Loucy (cell line): ENCODE measurements around the gene PRKCQ.

ENCODE experiments used
- H2AFZ ChIP-seq: fragments of 200-600 bp; sonication (generic); 2 replicates; pipeline ENCODE4 v1.6.0; 2016; ENCODE audit warnings: antibody characterized with exemption, mild to moderate bottlenecking, low read length, moderate library complexity
- H3F3A ChIP-seq: fragments of 200-600 bp; 2 replicates; pipeline ENCODE4 v1.6.0; 2016; ENCODE audit warnings: antibody characterized with exemption, low read depth, mild to moderate bottlenecking
- H3K27me3 ChIP-seq: fragments of 200-600 bp; sonication (generic); 2 replicates; pipeline ENCODE4 v1.6.1; 2014; ENCODE audit warnings: low read length, mild to moderate bottlenecking; ENCODE audit not compliant: insufficient read depth, poor library complexity, severe bottlenecking
- H3K36me3 ChIP-seq: fragments of 200-600 bp; sonication (generic); 2 replicates; pipeline ENCODE4 v1.6.1; 2016; ENCODE audit warnings: low read length; ENCODE audit not compliant: insufficient read depth
- H3K4me1 ChIP-seq: fragments of 200-600 bp; sonication (generic); 2 replicates; pipeline ENCODE4 v1.5.1; 2014; ENCODE audit warnings: low read length, mild to moderate bottlenecking; ENCODE audit not compliant: insufficient read depth, poor library complexity, severe bottlenecking
- H3K4me2 ChIP-seq: fragments of 200-600 bp; sonication (generic); 2 replicates; pipeline ENCODE4 v1.6.0; 2014; ENCODE audit warnings: antibody characterized with exemption, low read length, low read depth, mild to moderate bottlenecking; ENCODE audit not compliant: poor library complexity, severe bottlenecking
- H3K4me3 ChIP-seq: fragments of 200-600 bp; sonication (generic); 2 replicates; pipeline ENCODE4 v1.5.1; 2014; ENCODE audit warnings: low read length, mild to moderate bottlenecking, mixed read lengths; ENCODE audit not compliant: poor library complexity, severe bottlenecking
- H3K79me2 ChIP-seq: fragments of 200-600 bp; sonication (generic); 2 replicates; pipeline ENCODE4 v1.6.1; 2014; ENCODE audit warnings: low read length; ENCODE audit not compliant: insufficient read depth
- H3K9ac ChIP-seq: fragments of 200-600 bp; sonication (generic); 2 replicates; pipeline ENCODE4 v1.6.0; 2014; ENCODE audit warnings: mild to moderate bottlenecking, low read depth, low read length, moderate library complexity; ENCODE audit not compliant: poor library complexity, severe bottlenecking
- H3K9me2 ChIP-seq: fragments of 200-600 bp; sonication (generic); replicated peaks from 2 replicates; pipeline ENCODE4 v1.6.1; 2016; ENCODE audit warnings: low read depth, low read length, mixed read lengths
- H3K9me3 ChIP-seq: fragments of 200-600 bp; sonication (generic); 2 replicates; pipeline ENCODE4 v1.6.1; 2014; ENCODE audit warnings: mild to moderate bottlenecking, antibody characterized with exemption, low read length, low read depth; ENCODE audit not compliant: insufficient read depth
- H4K20me1 ChIP-seq: fragments of 200-600 bp; sonication (generic); 2 replicates; pipeline ENCODE4 v1.6.0; 2014; ENCODE audit warnings: antibody characterized with exemption, low read length, mild to moderate bottlenecking; ENCODE audit not compliant: insufficient read depth, poor library complexity, severe bottlenecking
- EZH2phosphoT487 ChIP-seq: fragments of 200-600 bp; IDR thresholded peaks from 2 replicates; pipeline ENCODE4 v1.6.1; 2018; ENCODE audit warnings: antibody characterized with exemption, mild to moderate bottlenecking, moderate library complexity, borderline replicate concordance
- TF ChIP-seq, protein P1 (sequence below): fragments of 200-600 bp; sonication (generic); conservative IDR thresholded peaks from 2 replicates; pipeline ENCODE4 v1.5.1; 2014; ENCODE audit warnings: mild to moderate bottlenecking, antibody characterized with exemption, low read length

The PRKCQ gene

DNA sequence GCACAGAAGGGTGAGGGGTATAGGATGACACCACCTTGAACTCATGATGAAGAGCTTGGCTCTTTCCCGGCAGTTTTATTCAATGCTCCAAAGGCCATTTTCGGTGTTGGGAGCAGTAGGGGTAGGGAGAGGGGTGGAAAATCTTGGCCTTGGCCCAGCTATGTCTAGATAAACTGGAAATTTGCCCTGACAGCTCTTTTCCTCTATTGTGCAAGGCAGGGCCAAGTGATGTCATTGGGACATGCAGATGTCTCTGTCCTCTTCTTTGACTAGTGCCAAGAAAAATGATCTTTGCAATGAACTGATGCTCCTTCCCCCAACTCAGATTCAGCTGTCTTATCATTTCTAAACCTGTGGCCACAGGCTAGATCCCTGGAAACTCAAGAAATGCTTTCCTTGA, 27.7 kb upstream of the PRKCQ start:
- Histone ChIP-seq H3K4me1 (peaks cover 49% of the 10 kb centered on the region), H3K27me3 (no peaks in the 10 kb centered on the region), H3K79me2 (no peaks in the 10 kb centered on the region), H3K9me2 (no peaks in the 10 kb centered on the region), H3K4me3 (no peak overlapping the region), H3K36me3 (no peaks in the 10 kb centered on the region), H3K4me2 (no peak overlapping the region), H4K20me1 (no peaks in the 10 kb centered on the region), H3K9me3 (peaks cover 3% of the 10 kb centered on the region; the same call in 1 of the 2 replicates), H3K9ac (no peak overlapping the region), H2AFZ (no peak overlapping the region), H3F3A (no peaks in the 10 kb centered on the region)
- TF ChIP-seq, protein P1, sequence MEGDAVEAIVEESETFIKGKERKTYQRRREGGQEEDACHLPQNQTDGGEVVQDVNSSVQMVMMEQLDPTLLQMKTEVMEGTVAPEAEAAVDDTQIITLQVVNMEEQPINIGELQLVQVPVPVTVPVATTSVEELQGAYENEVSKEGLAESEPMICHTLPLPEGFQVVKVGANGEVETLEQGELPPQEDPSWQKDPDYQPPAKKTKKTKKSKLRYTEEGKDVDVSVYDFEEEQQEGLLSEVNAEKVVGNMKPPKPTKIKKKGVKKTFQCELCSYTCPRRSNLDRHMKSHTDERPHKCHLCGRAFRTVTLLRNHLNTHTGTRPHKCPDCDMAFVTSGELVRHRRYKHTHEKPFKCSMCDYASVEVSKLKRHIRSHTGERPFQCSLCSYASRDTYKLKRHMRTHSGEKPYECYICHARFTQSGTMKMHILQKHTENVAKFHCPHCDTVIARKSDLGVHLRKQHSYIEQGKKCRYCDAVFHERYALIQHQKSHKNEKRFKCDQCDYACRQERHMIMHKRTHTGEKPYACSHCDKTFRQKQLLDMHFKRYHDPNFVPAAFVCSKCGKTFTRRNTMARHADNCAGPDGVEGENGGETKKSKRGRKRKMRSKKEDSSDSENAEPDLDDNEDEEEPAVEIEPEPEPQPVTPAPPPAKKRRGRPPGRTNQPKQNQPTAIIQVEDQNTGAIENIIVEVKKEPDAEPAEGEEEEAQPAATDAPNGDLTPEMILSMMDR, result no peak
- TF ChIP-seq EZH2phosphoT487, result no peak

DNA sequence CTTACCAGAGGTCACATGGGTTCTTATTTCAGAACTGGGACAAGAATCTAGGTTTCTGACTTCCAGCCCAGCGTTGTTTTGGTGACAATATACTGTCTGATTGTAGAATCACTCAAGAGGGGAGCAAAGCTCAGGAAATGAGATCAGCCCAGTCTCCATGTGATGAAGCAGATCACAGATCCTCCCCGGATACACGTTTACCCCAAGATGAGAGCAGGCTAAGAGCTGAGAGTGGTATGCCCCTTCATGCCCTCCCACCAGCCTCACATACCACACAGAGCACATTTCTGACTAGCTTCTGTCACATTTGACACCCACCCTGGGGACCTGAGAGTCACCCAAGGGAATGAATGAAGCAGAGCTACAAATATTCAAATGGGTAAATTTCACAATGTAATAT, 27.1 kb upstream of the PRKCQ start:
- Histone ChIP-seq H3K79me2 (no peaks in the 10 kb centered on the region), H3F3A (no peaks in the 10 kb centered on the region), H3K4me1 (peaks cover 49% of the 10 kb centered on the region), H3K4me3 (no peak overlapping the region), H3K9me2 (no peaks in the 10 kb centered on the region), H2AFZ (no peak overlapping the region), H3K27me3 (no peaks in the 10 kb centered on the region), H3K9me3 (no peaks in the 10 kb centered on the region), H3K4me2 (no peak overlapping the region), H4K20me1 (no peaks in the 10 kb centered on the region), H3K9ac (no peak overlapping the region), H3K36me3 (no peaks in the 10 kb centered on the region)
- TF ChIP-seq EZH2phosphoT487, result no peak
- TF ChIP-seq, protein P1, result no peak

DNA sequence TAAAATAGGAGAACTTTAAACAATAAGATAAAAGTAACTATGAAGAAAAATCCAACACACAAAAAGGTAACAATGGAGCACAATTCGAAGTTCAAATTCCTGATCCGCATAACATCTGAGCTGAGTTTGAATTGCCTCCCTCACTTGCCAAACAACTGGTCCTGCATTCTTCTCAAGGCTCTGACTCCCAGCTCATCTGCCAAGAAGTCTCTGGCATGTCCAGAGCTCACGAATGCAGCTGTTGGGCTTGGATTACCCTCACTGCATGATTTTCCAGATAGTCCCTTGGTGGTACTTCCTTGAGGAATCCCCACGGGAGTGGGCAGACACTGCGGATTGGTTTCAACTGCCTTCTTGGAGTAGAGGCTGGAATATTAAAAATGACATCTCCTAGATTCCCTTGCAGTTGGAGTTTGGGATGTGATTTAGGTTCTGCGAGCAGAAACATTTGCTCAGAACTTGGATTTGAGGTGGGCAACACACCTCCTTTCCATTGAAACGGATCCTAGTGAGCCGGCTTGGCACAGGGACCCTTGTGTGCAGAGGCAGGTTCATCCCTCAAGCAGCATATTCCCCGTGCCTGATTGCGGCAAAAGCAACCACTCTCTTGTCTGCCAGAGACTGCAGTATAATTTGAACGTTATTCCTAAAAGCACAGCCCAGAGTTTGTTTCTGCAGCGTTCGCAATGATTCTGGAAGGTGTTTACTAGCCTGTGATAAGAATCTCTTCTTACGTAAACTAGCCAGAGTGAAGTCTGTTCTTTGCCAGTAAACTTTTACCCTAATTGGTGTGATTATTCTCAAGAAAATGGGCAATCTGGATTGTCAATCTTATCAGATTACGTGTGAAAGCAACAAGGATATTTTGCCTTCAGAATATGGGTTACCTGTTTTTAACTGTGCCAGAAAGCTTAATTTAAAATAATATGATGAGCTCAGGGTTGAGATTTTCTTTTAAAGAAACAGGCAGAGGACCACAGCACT, 23.4 kb upstream of the PRKCQ start:
- no peak overlapping the region for H3K4me2 ChIP-seq
- no peaks in the 10 kb centered on the region for H3K36me3 ChIP-seq
- TF ChIP-seq EZH2phosphoT487, result no peak
- TF ChIP-seq, protein P1, result no peak
- no peak overlapping the region for H2AFZ ChIP-seq
- no peaks in the 10 kb centered on the region for H3F3A ChIP-seq
- no peaks in the 10 kb centered on the region for H3K9me3 ChIP-seq
- no peak overlapping the region for H3K9ac ChIP-seq
- H4K20me1 ChIP-seq, result no peaks in the 10 kb centered on the region
- no peaks in the 10 kb centered on the region for H3K79me2 ChIP-seq
- no peaks in the 10 kb centered on the region for H3K27me3 ChIP-seq
- H3K4me3 ChIP-seq, result no peak overlapping the region
- H3K4me1 ChIP-seq, result peaks cover 44% of the 10 kb centered on the region
- no peaks in the 10 kb centered on the region for H3K9me2 ChIP-seq
